ENCODE results near the gene TSBP1. TPM values are rescaled to one million over a fixed set of nuclear protein-coding genes. Genes with fewer than 3 reads are reported as not detected.
"Not testable (repeated sequence)": the region's sequence is repeated elsewhere in the genome, so short reads cannot be mapped to it uniquely, and the experiment has no call there.

TSBP1 gene
- total RNA-seq, 1 donor from 2014 or later = not detected

DNA sequence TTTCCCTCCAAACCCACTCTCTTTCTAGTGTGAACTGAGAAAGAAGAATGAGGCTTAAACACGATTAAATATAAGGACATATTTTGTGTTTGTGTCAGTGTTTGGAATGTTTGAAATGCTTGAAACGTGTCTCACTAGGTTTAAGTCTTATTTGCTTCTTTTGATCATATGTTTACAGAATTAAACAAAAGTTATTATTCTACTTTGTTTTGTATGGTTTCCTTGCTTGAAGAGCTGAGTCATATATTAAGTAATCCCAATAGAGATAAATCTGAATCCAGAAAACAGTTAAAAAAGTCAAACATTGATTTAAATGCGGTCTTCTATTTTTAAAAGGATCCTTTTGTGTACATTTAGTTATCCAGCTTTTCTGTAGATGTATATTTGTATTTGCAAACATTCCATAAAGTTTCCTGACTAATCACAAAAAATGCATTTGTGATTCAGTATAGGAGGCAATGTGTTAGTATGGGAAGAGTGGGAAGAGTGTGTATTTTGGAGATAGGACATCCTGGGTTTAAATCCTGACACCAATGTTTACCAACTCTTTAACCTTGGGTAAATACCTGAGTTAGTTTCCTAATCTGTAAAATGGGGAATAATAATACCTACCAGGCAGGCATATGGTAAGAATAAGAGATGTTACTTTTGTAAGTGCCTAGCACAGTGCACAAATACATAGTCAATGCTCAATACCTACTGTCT is 72.9 kb downstream of the TSBP1 start:
- intact Hi-C loops (cut with DNase I) = no loop called here
- DNase-seq (no peak), ATAC-seq (ENCODE audit: poor library complexity) (no peak)

DNA sequence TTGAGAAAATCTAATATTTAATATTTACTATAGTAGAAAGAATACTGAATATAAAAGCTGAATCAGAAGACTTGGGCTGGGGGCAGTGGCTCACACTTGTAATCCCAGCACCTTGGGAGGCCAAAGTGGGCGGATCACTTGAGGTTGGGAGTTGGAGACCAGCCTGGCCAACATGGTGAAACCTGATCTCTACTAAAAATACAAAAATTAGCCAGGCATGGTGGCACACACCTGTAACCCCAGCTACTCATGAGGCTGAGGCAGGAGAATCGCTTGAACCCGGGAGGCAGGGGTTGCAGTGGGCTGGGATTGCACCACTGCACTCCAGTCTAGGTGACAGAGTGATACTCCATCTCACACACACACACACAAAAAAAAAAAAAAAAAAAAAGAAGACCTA is 76.7 kb downstream of the TSBP1 start:
- DNase-seq; intact Hi-C loops (cut with DNase I); ATAC-seq (ENCODE audit: poor library complexity): not testable (repeated sequence)

DNA sequence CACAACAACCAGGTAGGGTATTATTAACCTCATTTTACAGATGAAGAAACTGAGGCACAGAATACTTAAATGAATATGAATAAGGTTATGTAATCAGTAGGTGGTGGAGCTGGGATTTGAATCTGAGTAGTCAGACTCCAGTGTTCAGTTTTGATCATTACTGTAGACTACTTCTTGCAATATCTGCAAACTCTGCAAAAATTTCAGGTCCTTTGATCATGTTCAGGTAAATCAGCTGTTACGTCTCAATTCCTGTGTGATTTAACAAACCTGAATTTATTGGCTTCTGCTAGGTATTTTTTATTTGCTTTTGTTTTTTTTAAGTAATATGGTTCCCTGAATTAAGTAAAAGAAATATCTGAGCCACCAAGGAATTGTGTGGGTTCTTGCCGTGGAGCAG is 77.1 kb downstream of the TSBP1 start:
- intact Hi-C loops (cut with DNase I) = no loop called here
- no peak for DNase-seq

DNA sequence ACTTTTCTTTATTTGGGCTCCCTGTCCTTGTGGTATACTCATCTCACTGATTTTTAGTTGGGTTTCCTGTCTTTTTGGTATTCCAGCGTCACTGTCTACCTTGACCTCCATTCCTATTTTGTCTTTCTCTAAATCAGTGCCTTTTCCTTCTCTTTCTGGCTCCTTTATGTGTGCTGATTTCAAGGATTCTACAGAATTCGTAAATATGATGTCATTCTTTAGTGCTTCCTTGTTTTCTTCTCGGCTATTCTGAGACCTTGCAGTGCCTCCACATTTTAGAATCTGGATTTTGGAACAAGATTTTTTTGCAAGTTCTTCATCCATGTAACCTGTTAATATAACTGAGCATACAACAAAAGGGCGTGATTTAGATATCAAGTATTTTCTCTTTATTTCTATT is 78.0 kb downstream of the TSBP1 start:
- no peak for ATAC-seq (ENCODE audit: poor library complexity)
- intact Hi-C loops (cut with DNase I) = no loop called here
- DNase-seq = no peak

More for the DNA sequence above, 77.1 kb downstream of the TSBP1 start:
- no peak for ATAC-seq (ENCODE audit: poor library complexity)

DNA sequence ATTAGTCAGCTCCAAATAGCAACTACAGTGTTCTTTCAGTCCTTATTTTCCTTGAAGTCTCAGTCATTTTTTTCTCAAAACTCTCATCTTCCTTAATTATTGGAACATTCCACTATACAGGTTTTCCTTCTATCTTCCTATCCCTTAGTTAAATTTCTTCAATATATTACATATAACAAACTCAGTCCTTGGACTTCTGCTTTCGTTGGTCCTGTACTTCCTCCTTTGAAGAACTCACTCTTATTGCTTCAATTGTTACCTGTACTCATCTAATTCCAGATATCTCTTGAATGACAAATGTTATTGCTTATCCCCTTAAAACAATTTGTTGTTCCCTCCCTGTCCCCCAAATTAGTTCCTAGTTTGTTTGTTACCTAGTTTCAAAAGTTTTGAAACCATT is 80.2 kb downstream of the TSBP1 start:
- DNase-seq (no peak), ATAC-seq (ENCODE audit: poor library complexity) (no peak)
- intact Hi-C loops (cut with DNase I) = no loop called here

DNA sequence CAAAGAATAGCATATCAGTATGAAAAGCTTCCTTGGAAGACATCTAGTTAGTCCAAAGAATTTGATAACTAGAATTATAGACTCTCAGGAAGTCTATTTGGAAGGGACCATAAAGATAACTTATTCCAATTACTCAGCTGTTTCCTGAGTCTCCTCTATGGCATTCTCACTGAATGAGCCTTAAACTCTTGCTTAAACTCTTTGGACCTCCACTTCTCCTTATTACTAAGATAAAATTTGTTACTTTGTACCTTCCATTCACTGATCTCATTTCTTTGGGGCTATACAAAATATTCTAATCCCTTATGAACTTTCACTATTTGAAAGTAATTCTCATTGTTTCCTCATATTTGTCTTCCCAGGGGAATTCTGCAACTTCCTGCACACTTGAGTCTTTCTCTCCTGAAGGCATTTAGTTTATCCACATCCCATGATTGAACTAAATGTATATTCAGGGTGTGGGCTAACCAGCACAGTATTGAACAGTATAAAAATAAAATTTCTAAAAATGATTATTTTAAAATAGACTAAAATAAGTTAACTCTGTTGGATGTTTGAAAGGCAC is 80.7 kb downstream of the TSBP1 start:
- DNase-seq = no peak
- intact Hi-C loops (cut with DNase I) = no loop called here
- ATAC-seq (ENCODE audit: poor library complexity) = no peak

DNA sequence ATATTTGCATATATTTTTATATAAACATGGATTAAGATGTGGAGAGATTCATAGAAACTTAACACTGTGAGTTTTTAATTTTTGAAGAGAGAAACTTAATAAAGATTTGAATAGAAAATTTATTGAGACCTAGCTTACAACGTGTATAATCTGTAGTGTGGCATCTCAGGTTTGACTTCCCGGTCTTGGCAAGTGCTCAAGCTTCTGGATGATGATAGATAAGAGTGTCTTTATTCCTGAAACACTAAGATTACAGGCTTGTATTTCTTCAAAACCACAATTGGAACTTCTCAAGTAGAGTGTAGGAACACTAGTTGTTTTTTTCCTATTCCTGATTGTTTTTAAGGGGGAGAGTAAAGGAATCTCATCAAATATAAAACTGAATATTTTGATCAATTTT is 83.3 kb downstream of the TSBP1 start:
- DNase-seq = no peak
- no peak for ATAC-seq (ENCODE audit: poor library complexity)
- intact Hi-C loops (cut with DNase I) = no loop called here

DNA sequence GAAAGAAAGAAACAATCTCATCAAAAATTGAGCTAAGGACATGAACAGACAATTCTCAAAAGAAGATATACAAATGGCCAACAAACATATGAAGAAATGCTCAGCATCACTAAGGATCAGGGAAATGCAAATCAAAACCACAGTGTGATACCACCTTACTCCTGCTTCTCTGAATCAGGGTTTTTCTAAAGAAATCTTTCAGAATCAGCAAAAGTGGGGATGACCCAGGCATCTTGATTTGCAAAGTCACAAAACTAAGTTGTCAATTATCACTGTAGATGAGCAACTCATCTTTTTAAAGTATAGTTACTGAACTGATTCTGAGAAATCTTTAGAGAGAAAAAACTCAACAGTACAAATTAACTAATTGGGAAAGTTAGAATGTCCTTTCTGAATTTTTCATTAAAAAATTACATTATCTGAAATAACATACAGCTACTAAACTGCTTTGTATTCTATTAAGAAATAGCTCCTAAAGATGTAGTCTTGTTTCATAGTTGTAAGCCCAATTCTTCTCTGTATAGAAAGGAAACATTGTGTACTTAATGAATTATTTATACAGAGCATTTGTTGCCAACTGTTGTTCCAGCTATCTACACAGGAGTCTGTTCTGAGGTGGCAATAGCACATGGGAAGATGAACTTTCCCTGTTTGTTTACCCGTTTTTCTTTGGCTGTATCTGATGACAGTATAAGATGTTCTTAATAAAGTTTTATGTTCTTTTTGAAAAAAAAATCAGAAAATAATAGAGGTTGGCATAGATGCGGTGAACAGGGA is 97.7 kb downstream of the TSBP1 start:
- ATAC-seq (ENCODE audit: poor library complexity); intact Hi-C loops (cut with DNase I); DNase-seq: not testable (repeated sequence)

DNA sequence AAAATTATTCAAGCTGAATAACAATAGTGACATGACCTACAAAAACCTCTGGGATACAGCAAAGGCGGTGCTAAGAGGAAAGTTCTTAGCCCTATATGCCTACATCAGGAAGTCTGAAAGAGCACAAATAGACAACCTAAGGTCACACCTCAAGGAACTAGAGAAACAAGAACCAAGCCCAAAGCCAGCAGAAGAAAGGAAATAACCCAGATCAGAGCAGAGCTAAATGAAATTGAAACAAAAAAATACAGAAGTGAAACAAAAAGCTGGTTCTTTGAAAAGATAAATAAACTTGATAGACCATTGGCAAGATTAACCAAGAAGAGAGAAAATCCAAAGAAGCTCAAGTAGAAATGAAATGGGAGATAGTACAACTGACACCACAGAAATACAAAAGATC is 100.3 kb downstream of the TSBP1 start:
- ATAC-seq (ENCODE audit: poor library complexity) (no peak), DNase-seq (no peak)
- intact Hi-C loops (cut with DNase I) = no loop called here

DNA sequence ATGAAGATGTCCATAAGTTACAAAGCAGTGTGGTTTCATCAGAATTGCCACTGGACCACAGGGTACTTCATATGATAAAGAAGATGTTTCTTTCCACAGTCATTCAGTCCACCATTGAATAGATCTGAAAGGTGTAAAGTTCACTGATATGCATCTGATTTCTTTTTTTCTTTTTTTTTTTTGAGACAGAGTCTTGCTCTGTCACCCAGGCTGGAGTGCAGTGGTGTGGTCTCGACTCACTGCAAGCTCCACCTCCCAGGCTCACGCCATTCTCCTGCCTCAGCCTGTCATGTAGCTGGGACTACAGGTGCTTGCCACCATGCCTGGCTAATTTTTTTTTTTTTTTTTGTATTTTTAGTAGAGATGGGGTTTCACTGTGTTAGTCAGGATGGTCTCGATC is 103.2 kb downstream of the TSBP1 start:
- intact Hi-C loops (cut with DNase I); DNase-seq; ATAC-seq (ENCODE audit: poor library complexity): not testable (repeated sequence)

DNA sequence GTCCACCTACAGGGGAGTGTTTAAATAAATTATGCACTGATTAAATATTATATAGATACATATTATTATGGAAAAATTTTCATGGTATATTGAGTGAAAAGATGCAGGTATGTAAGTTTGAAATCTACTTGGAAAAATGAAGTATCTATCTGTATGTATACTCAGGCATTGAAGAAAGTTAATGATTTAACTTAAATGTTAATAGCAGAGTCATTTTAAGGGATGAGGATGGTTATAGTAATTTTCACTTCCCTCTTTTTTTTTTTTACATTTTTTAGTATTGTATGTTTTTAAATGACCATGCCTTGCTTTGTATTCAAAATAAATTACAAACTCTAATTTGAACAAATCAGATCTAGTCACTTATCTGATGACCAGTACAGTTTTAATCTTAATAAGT is 104.7 kb downstream of the TSBP1 start:
- ATAC-seq (ENCODE audit: poor library complexity) (no peak), DNase-seq (no peak)
- intact Hi-C loops (cut with DNase I) = no loop called here

DNA sequence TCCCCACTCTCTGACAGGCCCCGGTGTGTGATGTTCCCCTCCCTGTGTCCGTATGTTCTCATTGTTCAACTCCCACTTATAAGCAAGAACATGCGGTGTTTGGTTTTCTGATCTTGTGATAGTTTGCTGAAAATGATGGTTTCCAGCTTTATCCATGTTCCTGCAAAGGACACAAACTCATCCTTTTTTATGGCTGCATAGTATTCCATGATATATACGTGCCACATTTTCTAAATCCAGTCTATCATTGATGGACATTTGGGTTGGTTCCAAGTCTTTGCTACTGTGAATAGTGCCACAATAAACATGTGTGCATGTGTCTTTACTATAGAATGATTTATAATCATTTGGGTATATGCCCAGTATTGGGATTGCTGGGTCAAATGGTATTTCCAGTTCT is 114.4 kb downstream of the TSBP1 start:
- DNase-seq; ATAC-seq (ENCODE audit: poor library complexity); intact Hi-C loops (cut with DNase I): not testable (repeated sequence)

DNA sequence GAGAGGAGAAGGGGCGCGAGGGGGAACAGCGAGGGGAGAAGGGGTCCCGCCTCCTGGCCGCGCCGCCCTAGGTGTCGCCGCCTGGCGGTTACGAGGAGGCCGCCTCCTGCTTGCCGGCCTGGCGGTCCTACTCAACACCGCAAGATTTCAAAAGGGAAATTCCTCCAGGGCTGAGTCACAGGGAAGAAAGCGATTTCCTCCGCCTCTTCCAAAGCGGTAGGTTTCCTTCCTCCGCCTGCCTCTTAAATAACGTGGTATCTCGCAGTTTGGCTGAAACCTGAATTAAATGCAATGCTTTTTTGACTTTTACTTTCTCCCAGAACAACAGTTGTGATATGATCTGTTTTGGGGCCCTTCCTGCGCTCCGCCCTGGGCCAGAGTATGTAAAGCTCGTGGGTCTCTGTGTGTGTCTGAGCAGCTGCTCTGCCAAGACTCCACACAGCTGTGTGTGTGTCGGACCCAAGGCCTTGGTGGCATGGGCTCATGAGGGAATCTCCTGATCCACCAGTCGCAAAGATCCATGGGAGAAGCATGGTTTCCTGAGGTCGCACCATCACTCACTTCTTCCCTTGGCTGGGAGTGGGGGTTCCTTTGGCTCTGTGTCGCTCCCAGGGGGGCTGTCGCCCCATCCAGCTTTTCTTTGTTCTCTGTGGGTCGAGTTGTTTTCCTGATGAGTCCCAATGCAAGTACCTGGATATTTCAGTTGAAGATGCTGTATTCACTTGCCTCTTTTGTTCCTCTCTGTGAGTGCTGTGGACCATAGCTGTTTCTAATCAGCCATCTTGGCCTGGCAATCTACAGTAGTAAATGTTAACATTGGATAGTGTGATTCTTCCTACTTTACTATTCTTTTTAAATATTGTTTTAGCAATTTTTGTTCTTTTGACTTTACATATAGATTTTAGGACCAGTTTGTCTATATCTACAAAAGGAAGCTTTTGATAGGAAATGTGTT is 116.2 kb downstream of the TSBP1 start:
- DNase-seq (peak; percentile 75), ATAC-seq (ENCODE audit: poor library complexity) (peak; percentile 97)
- intact Hi-C loops (cut with DNase I) = no loop called here

DNA sequence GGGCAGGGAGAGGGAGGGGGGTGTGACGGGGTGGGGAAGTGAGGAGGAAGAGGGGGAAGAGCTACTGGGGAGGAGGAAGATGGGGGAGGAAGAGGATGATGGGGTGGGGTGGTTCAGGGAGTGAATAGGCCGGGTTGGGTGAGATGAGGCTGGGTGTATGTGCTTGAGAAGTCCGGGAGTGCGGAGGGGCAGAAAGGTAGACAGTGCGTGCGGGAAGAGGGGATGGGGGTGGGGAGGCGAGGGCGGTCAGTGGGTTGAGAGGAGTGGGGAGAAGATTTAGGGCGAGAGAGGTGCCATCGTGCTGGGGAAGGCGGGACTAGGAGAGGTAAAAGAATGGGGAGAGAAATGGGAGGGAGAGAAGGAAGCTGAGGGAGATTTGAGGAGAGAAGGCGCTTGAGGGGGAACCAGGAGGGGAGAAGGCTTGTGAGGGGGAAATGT is 116.9 kb downstream of the TSBP1 start:
- DNase-seq (no peak), ATAC-seq (ENCODE audit: poor library complexity) (peak; percentile 48)
- intact Hi-C loops (cut with DNase I) = no loop called here

DNA sequence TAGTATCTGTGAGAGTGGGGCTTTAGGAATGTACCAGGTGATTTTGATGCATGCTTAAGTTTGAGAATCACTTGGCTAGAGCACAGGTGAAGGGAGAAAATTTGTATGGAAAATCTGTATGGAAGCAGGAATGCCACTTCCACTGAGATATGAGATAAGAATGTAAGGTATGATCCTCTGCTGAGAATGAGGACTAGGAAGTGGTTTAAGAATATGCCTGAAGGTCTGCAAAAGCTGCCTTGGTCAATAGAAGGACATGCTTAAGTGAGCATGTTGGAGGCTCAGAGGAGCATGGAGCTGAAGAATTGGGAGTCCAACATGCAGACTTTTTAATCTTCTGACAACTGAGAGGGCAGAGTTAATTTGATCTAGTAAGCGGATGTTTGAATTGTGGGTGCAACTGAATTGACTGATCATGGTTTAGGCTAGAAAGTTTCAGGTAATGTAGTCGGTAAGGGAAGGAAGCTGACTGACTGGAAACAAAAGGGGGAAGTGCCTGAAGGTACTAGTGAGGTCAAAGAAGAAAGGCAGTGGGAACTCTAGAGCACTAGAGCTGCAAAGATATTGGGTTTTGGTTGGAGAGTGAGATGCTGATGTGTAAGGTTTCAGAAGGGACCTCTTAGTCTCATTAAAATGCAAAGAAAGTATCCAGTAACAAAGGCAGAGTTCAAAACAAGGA is 119.2 kb downstream of the TSBP1 start:
- no peak for DNase-seq
- intact Hi-C loops (cut with DNase I) = no loop called here
- no peak for ATAC-seq (ENCODE audit: poor library complexity)

DNA sequence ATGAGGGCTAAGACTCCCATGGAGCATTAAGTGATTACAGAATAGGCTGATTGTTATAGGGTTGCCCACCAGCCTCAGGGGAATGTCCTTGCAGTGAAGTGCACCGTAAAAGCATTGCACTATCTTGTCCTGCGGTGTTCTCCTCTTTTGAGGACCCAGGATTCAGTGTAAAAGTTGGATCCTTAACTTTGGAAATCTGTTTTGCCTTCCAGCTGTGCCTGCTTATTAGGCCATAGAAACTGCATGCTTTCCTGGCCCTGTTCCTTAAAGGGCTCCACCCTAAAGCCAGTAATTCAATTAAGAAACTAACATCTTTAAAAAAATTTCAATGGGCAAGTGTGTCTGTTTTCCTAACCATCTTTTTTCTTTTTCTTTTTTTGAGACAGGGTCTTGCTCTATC is 122.4 kb downstream of the TSBP1 start:
- DNase-seq (no peak), ATAC-seq (ENCODE audit: poor library complexity) (no peak)
- intact Hi-C loops (cut with DNase I) = loop anchor here (10.0 kb wide), 1 partner anchor 156 kb away; the partner anchor contains the start of gene BTNL2

DNA sequence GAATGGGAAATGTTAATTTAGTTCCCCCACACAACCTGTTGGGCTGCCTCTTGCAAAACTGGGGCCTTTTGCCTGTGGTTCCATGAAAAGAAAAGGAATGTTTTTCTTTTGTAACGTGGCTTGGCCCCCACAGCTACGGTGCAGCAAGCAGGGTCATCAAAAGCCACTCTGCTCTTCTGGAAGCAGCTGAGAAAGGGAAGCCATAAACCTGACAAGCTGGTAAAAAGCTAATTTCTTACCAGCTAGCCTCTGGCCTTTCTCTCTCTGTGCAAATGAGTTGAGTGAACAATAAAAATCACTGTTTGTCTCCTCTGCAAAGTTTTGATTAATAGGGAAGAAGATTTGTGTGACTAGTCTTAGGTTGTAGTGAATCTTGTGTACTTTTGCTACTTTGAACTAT is 124.3 kb downstream of the TSBP1 start:
- DNase-seq (no peak), ATAC-seq (ENCODE audit: poor library complexity) (no peak)
- intact Hi-C loops (cut with DNase I) = loop anchor here (10.0 kb wide), 1 partner anchor 157 kb away; the partner anchor contains the start of gene BTNL2

DNA sequence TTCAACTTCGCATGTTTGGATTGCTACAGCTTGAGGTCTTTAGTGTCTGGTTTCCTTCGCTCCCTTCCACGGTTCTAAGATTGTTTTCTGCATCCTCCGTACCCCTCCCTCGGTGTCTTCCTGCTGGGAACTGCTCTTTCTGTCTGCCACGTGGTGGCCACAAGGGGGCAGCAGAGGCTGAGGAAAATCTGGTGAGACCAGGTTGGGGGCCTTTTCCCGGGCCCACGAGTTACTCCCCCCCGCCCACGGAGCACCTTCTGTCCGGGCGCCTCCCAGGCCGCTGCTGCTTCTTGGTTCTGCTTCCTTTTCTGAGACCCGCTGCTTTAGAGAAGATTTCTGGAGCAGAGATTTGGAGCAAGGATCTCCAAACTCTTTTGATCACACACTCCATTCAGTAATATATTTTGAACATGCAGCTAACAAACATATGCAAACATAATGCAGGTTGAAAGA is 126.7 kb downstream of the TSBP1 start:
- peak; percentile 87 for DNase-seq
- ATAC-seq (ENCODE audit: poor library complexity) = peak; percentile 95
- intact Hi-C loops (cut with DNase I) = loop anchor here (10.0 kb wide), 1 partner anchor 160 kb away; the partner anchor contains the start of gene BTNL2
